Measurements from ENCODE around the gene JAM3. TPM values are rescaled to one million over a fixed set of nuclear protein-coding genes. Genes with fewer than 3 reads are reported as not detected.

Gene JAM3
- total and polyA plus RNA-seq, 2 donors (not counting 3 experiments of a cell fraction or from before 2014, with no cell fraction given): 78.8 to 137 TPM

DNA sequence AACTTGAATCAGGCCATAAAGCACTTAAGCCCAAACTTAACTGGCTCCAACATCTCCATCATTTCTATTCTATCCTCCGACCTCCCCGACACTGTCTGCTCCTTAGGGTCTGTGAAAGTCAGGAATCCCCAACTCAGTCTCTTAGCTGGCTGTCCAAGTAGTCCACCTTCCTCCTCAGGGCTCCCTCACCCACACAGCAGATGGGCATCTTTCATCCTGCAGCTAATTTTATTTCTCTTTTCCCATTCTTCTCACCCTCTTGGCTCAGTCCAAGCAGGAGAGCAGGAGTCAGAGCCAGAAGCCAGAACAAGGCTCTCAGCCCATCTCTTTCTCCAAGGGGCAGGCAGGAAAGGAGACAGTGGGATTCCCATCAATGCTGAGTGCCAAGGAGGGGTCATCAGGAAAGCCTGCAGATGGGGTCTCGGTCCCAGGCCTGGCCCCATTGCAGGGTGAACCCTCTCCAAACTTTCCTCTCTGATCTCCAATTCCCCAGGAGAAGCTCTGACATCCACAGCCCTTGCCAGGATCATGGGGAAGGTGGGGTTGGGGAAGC, 40.4 kb upstream of the JAM3 start:
- no peak for TF ChIP-seq EZH2 (IDR thresholded peaks at IDR 0.05; ENCODE audit: borderline replicate concordance, low read depth, low read length, severe bottlenecking)
- TF ChIP-seq MYC (IDR thresholded peaks at IDR 0.05; ENCODE audit: low read depth, low read length): no peak
- TF ChIP-seq GATA2 (IDR thresholded peaks at IDR 0.05; ENCODE audit: insufficient read depth, insufficient read length, low read depth, low read length): no peak
- TF ChIP-seq FOS (IDR thresholded peaks at IDR 0.05; ENCODE audit: borderline replicate concordance, insufficient read depth, low read length): no peak
- no peak for TF ChIP-seq POLR2AphosphoS5 (IDR thresholded peaks at IDR 0.05; ENCODE audit: insufficient read depth, low read depth, low read length)
- TF ChIP-seq JUN (IDR thresholded peaks at IDR 0.05; ENCODE audit: borderline replicate concordance, insufficient read depth, insufficient read length, low read depth): no peak
- TF ChIP-seq, protein P1, sequence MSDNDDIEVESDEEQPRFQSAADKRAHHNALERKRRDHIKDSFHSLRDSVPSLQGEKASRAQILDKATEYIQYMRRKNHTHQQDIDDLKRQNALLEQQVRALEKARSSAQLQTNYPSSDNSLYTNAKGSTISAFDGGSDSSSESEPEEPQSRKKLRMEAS (IDR thresholded peaks at IDR 0.05; ENCODE audit: insufficient read depth, insufficient read length): no peak
- TF ChIP-seq, protein P2, sequence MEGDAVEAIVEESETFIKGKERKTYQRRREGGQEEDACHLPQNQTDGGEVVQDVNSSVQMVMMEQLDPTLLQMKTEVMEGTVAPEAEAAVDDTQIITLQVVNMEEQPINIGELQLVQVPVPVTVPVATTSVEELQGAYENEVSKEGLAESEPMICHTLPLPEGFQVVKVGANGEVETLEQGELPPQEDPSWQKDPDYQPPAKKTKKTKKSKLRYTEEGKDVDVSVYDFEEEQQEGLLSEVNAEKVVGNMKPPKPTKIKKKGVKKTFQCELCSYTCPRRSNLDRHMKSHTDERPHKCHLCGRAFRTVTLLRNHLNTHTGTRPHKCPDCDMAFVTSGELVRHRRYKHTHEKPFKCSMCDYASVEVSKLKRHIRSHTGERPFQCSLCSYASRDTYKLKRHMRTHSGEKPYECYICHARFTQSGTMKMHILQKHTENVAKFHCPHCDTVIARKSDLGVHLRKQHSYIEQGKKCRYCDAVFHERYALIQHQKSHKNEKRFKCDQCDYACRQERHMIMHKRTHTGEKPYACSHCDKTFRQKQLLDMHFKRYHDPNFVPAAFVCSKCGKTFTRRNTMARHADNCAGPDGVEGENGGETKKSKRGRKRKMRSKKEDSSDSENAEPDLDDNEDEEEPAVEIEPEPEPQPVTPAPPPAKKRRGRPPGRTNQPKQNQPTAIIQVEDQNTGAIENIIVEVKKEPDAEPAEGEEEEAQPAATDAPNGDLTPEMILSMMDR (IDR thresholded peaks at IDR 0.05; ENCODE audit: extremely low read depth in 1 of 2, insufficient read depth in 1 of 2, low read depth in 1 of 2, low read length in 2 of 2): no peak
- TF ChIP-seq POLR2A (IDR thresholded peaks at IDR 0.05; ENCODE audit: low read depth, low read length): no peak
- no TSS peak for BruUV-seq (replicated peaks)
- H3K9ac ChIP-seq (replicated peaks; ENCODE audit: extremely low read depth, insufficient read depth, low read length): no peak overlapping the region
- ChIA-PET CTCF (interaction anchor here (1.0 to 1.1 kb wide), 2 partner anchors 9 to 10 kb away, joined by 3 read pairs; no protein-coding TSS in a partner anchor), POLR2A (no interaction called here)
- H3K36me3 ChIP-seq (ENCODE audit: control insufficient read depth in 2 of 2, extremely low read depth in 1 of 2, insufficient read depth in 2 of 2, low read length in 2 of 2): no peaks in the 10 kb centered on the region
- no peak overlapping the region for H2AFZ ChIP-seq (ENCODE audit: low read depth, low read length)
- no peak overlapping the region for H3K4me3 ChIP-seq (replicated peaks in 1 of 3; ENCODE audit: insufficient read depth in 1 of 3, low read depth in 1 of 3, low read length in 3 of 3)
- DNase-seq (ENCODE audit: low read depth, low spot score): no peak
- no peak overlapping the region for H3K4me2 ChIP-seq (ENCODE audit: insufficient read depth, low read length)
- no peak overlapping the region for H3K27ac ChIP-seq (ENCODE audit: insufficient read depth, low read depth, low read length)
- no peak for FAIRE-seq
- H4K20me1 ChIP-seq (replicated peaks; ENCODE audit: control insufficient read depth, extremely low read depth, insufficient read depth, low read length): no peaks in the 10 kb centered on the region
- intact Hi-C loops (cut with micrococcal nuclease): no loop called here
- no peaks in the 10 kb centered on the region for H3K9me1 ChIP-seq (replicated peaks; ENCODE audit: control insufficient read depth, extremely low read depth, insufficient read depth, low read length)
- dilution Hi-C loops (cut with MboI; ENCODE audit: extremely low pct_ligation_motif_present, low sequenced_read_pairs): no loop called here
- no peaks in the 10 kb centered on the region for H3K9me3 ChIP-seq (replicated peaks; ENCODE audit: control insufficient read depth, insufficient read depth, low read length)
- H3K4me1 ChIP-seq (ENCODE audit: control insufficient read depth, extremely low read depth, insufficient read depth, low read length): no peaks in the 10 kb centered on the region
- H3K79me2 ChIP-seq (ENCODE audit: control insufficient read depth, insufficient read depth, low read length): no peaks in the 10 kb centered on the region
- peaks cover 3 to 7% of the 10 kb centered on the region in 2 experiments for H3K27me3 ChIP-seq (ENCODE audit: control insufficient read depth in 2 of 2, insufficient read depth in 2 of 2, low read length in 2 of 2)
